K562 (cell line): ENCODE data around the gene SMIM12. TPM values are rescaled to one million over a fixed set of nuclear protein-coding genes. Genes with fewer than 3 reads are reported as not detected.
A peak's percentile ranks its signal among the peaks of the same experiment; 100 is the strongest.

Experiments used
- AFF4 ChIP-seq: sonication (generic); formaldehyde crosslinking; IDR thresholded peaks from 2 replicates; pipeline ENCODE4 v1.8.0; 2023; ENCODE audit warnings: mild to moderate bottlenecking, missing genetic modification reagents
- CHCHD3 ChIP-seq: fragments of 250-450 bp; sonication (Bioruptor Pico); IDR thresholded peaks from 2 replicates; pipeline ENCODE4 v2.1.2; 2022; ENCODE audit warnings: mild to moderate bottlenecking
- CREB1 ChIP-seq, 2 experiments: sonication (generic) in 1 of 2; formaldehyde crosslinking in 1 of 2; IDR thresholded peaks; 2 replicates each; pipeline versions ENCODE4 v1.6.1 to v1.8.0; 2012 to 2022; ENCODE audit warnings: inconsistent platforms in 1 of 2, mild to moderate bottlenecking in 1 of 2, missing genetic modification reagents in 1 of 2, moderate library complexity in 1 of 2
- EHMT2 ChIP-seq: fragments of 450-650 bp; IDR thresholded peaks from 2 replicates; pipeline ENCODE4 v1.6.1; 2018; ENCODE audit warnings: antibody characterized with exemption
- ETV1 ChIP-seq: fragments of 450-650 bp; conservative IDR thresholded peaks from 2 replicates; pipeline ENCODE4 v1.6.1; 2016; ENCODE audit warnings: missing genetic modification characterization, control low read depth, low read depth, missing compliant biosample characterization
- HDAC6 ChIP-seq: IDR thresholded peaks from 2 replicates; pipeline ENCODE4 v1.6.1; 2012; ENCODE audit warnings: low read depth, mild to moderate bottlenecking, control low read depth, inconsistent platforms, low read length, moderate library complexity
- HDGF ChIP-seq: fragments of 450-650 bp; IDR thresholded peaks from 2 replicates; pipeline ENCODE4 v1.6.1; 2016
- HNRNPUL1 ChIP-seq: fragments of 200-400 bp; formaldehyde crosslinking; IDR thresholded peaks from 2 replicates; pipeline ENCODE4 v1.6.1; 2017; ENCODE audit warnings: low read length
- POU5F1 ChIP-seq: fragments of 150-350 bp; IDR thresholded peaks from 2 replicates; pipeline ENCODE4 v1.6.1; 2014; ENCODE audit warnings: borderline replicate concordance, low read length, low read depth, mild to moderate bottlenecking; ENCODE audit not compliant: partially characterized antibody
- RCOR1 ChIP-seq, 2 experiments: IDR thresholded peaks; 2 replicates each; pipeline ENCODE4 v1.6.1; 2012; ENCODE audit warnings: low read depth in 2 of 2, low read length in 2 of 2, borderline replicate concordance in 1 of 2, improper control_type of control experiment in 1 of 2
- SP1 ChIP-seq: sonication (generic); formaldehyde crosslinking; IDR thresholded peaks from 2 replicates; pipeline ENCODE4 v1.8.1; 2022; ENCODE audit warnings: mild to moderate bottlenecking, missing genetic modification reagents
- TAF7 ChIP-seq: fragments of 450-650 bp; IDR thresholded peaks from 2 replicates; pipeline ENCODE4 v1.6.1; 2016; ENCODE audit warnings: missing genetic modification characterization, missing compliant biosample characterization
- TFAP4 ChIP-seq: sonication (generic); formaldehyde crosslinking; IDR thresholded peaks from 2 replicates; pipeline ENCODE4 v1.8.0; 2022; ENCODE audit warnings: missing genetic modification reagents, mild to moderate bottlenecking, moderate library complexity, borderline replicate concordance
- TFE3 ChIP-seq: fragments of 450-650 bp; formaldehyde crosslinking; IDR thresholded peaks from 2 replicates; pipeline ENCODE4 v1.4.0; 2020; ENCODE audit warnings: mild to moderate bottlenecking, mixed read lengths
- THAP7 ChIP-seq: fragments of 250-450 bp; sonication (Bioruptor Pico); IDR thresholded peaks from 2 replicates; pipeline ENCODE4 v1.5.0; 2021
- TRIM28 ChIP-seq: fragments of 450-650 bp; IDR thresholded peaks from 2 replicates; pipeline ENCODE4 v1.6.1; 2017
- ZBTB43 ChIP-seq: sonication (generic); formaldehyde crosslinking; IDR thresholded peaks from 2 replicates; pipeline ENCODE4 v1.8.0; 2023; ENCODE audit warnings: mild to moderate bottlenecking, missing genetic modification reagents
- ZNF165 ChIP-seq: fragments of 250-450 bp; sonication (Bioruptor Pico); IDR thresholded peaks from 2 replicates; pipeline ENCODE4 v1.4.0; 2020; ENCODE audit warnings: borderline replicate concordance
- ZNF79 ChIP-seq: fragments of 250-450 bp; sonication (Bioruptor Pico); IDR thresholded peaks from 2 replicates; pipeline ENCODE4 v1.4.0; 2020; ENCODE audit warnings: low read depth, mild to moderate bottlenecking, moderate library complexity
- polyA plus RNA-seq, 8 experiments: library from polyadenylated mRNA; depleted of rRNA in 4 of 8; stranded (reverse) in 5 of 8; unstranded in 3 of 8; fragments of >200 nt; fragmentation: Nextera tagmentation in 2 of 8; fragmentation: Illumina TruSeq in 1 of 8; extraction: Ambion mirVana in 2 of 8; extraction: Trizol in 1 of 8; gene quantifications; 2 replicates each; pipeline versions ENCODE4 v1.2.1 to v1.2.3, GENCODE V29; 2011 to 2014; ENCODE audit warnings: inconsistent platforms in 1 of 8, missing spikeins in 1 of 8
- total RNA-seq, 7 experiments: library from RNA; depleted of rRNA in 6 of 7; stranded (reverse); fragments of >200 nt in 6 of 7; fragmentation: Illumina TruSeq in 2 of 7; extraction: Trizol in 2 of 7; gene quantifications; 2 replicates each; pipeline versions ENCODE4 v1.2.1 to v1.2.3, GENCODE V29; 2011 to 2021; ENCODE audit warnings: low replicate concordance in 1 of 7

Gene SMIM12
- total and polyA plus RNA-seq, 9 of the 15 experiments (the other 6 are each of a cell fraction or from before 2014, with no cell fraction given), result 51.7 to 112 (median 63.9) TPM

- TF ChIP-seq AFF4 (CRISPR knock-in tag), result no peak
- TF ChIP-seq TRIM28, result peak; percentile 75; the same call in 1 of the 2 replicates
- no peak for TF ChIP-seq TAF7
- TF ChIP-seq SP1 (CRISPR knock-in tag), result peak; percentile 71; the same call in 1 of the 2 replicates
- TF ChIP-seq THAP7, result no peak
- no peak for TF ChIP-seq POU5F1
- no peak for TF ChIP-seq HDAC6
- peak; percentile 75 for TF ChIP-seq TFE3 (CRISPR knock-in tag)
- TF ChIP-seq RCOR1 (IDR thresholded peaks at IDR 0.05; ENCODE audit: borderline replicate concordance in 1 of 2, low read depth in 2 of 2, low read length in 2 of 2), result peak; percentile 25 to 87; a peak in 2 of 4 replicates
- TF ChIP-seq EHMT2, result no peak
- no peak for TF ChIP-seq ZBTB43
- peak; percentile 89 for TF ChIP-seq TFAP4 (CRISPR knock-in tag)
- peak; percentile 38; the same call in 1 of the 2 replicates for TF ChIP-seq ETV1 (tag)
- TF ChIP-seq HDGF, result peak; percentile 92; the same call in 1 of the 2 replicates
- TF ChIP-seq ZNF165 (CRISPR knock-in tag), result no peak
- TF ChIP-seq CHCHD3, result no peak
- TF ChIP-seq HNRNPUL1, result no peak
- no peak for TF ChIP-seq ZNF79 (CRISPR knock-in tag)
- TF ChIP-seq CREB1 (IDR thresholded peaks at IDR 0.05), result peak; percentile 39; the same call in 1 of the 2 replicates
- TF ChIP-seq CREB1 (CRISPR knock-in tag; IDR thresholded peaks at IDR 0.05), result peak; percentile 60; the same call in 1 of the 2 replicates
Measured at GRCh38 chr1:34852677-34853217, 6.8 kb downstream of the SMIM12 start (continued).
